Adipose tissue (tissue), 3 donors: ENCODE results near the gene CACNA1C. TPM values are rescaled to one million over a fixed set of nuclear protein-coding genes. Genes with fewer than 3 reads are reported as not detected.

Experiments
- H3K27ac ChIP-seq: one replicate; pipeline ENCODE4 v1.5.1; 2013; ENCODE audit warnings: low read depth, low read length
- WGBS, 3 donors: extraction: QIAGEN DNeasy Blood & Tissue Kit; methylation state at CpG; one replicate each; pipeline ENCODE4 v1.1.7; 2013; 5-methylcytosine and 5-hydroxymethylcytosine counted together
- polyA plus RNA-seq, 3 donors: library from polyadenylated mRNA; stranded (reverse); fragments of 200-250 nt; gene quantifications; one replicate each; pipeline ENCODE4 v1.2.3, GENCODE V29; 2013
- donor health status: healthy with polysubstance abuse.
- donor health status: Bipolar disorder and iron deficiency.
- donor health status: healthy.

The CACNA1C gene
- polyA plus RNA-seq, 3 donors = 0.72 to 8.1 (median 1.4) TPM

- H3K27ac ChIP-seq = no peak overlapping the region
- 76 to 92% (median 89%) methylated on average over 5 of the region's 5 CpGs for WGBS, 3 donors
These were observed 522.5 kb downstream of the CACNA1C start for GRCh38 chr12:2575245-2575644.

DNA sequence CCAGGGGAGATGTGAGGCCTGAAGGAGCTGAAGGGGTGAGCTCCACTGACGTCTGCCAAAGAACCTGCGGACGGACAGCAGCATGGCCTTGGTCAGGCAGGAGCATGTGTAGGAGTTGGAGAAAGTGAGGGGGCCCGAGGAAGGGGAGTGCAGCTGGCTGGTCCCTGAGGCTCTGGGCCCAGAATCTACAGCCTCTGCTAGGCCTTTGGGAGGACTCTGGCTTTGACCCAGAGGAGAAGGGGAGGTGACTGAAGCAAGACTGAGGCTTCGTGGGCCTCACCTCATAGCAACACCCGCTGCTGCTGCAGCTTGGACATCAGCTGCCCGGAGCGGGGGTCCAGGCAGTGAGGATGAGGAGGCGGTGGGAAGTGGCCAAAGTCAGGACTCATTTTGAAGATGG lies 525.4 kb downstream of the CACNA1C start:
- no peak overlapping the region for H3K27ac ChIP-seq
- 86 to 89% (median 88%) methylated on average over 9 of the region's 9 CpGs for WGBS, 3 donors

- 76 to 97% (median 94%) methylated on average over 6 of the region's 6 CpGs for WGBS, 3 donors
- H3K27ac ChIP-seq = no peak overlapping the region
These were observed 526.0 kb downstream of the CACNA1C start for GRCh38 chr12:2578772-2579171.

DNA sequence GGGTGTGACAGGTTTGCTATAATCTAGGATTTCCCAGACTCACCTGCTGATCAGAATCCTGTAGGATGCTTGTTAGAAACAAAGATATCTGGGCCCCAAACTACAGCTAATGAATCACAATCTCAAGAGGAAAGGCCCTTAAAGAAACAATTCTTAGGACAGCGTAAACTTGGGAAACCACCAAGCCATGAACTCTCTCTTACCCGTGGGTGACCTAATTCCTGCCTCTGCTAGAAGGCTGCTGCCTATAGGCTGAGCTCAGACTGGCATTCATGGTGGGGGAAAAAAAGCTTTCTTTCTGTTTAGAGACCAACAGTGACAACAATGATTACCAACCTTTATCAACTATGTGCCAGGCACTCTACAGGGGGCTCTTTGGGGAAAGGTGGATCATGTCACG lies 528.0 kb downstream of the CACNA1C start:
- no peak overlapping the region for H3K27ac ChIP-seq
- 43 to 64% (median 49%) methylated on average over 3 of the region's 3 CpGs for WGBS, 3 donors

DNA sequence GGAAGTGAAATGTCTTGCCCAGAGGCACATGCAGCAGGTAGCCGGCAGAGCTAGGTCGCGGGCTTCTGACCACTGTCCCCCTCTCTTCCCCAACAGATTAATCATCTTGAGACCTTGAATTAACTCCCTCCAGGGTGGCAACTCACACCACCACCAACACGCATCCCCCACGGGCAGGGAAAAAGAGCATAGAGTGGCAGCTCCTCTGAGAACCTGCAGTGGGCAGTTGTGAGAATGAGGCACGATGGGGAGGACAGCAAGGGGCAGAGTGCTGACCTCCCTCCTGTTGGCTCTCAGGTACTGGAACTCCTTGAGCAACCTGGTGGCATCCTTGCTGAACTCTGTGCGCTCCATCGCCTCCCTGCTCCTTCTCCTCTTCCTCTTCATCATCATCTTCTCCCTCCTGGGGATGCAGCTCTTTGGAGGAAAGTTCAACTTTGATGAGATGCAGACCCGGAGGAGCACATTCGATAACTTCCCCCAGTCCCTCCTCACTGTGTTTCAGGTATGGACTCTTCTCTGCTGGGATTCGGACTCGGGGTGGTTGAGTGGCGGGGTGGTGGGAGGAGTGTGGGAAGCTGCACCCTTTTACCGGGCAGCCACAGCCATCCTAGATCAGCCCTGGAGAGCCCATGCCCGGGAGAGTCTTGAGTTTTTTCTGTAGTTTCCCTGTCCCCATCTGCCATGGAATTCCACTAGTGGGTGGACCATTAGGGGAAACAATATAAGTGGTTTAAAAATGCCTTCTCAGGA lies 528.7 kb downstream of the CACNA1C start:
- 69 to 91% (median 87%) methylated on average over 15 of the region's 15 CpGs for WGBS, 3 donors
- no peak overlapping the region for H3K27ac ChIP-seq

DNA sequence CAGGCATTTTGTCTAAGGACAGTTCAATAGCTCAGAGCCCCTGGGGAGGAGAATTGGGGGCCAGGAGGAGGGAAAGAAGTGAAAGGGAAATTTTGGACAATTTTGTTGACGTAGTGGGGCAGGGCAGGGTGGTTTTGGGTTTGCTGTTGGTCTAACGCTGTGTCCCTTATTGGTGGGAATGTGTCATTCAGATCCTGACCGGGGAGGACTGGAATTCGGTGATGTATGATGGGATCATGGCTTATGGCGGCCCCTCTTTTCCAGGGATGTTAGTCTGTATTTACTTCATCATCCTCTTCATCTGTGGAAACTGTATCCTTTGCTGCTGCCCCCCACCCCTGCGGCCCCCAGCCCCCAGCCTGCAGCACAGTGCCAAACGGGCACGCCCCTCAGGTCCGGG lies 529.8 kb downstream of the CACNA1C start:
- WGBS, 3 donors = 54 to 63% (median 57%) methylated on average over 9 of the region's 9 CpGs
- H3K27ac ChIP-seq = no peak overlapping the region

GRCh38 chr12:2583091-2583497 lies 530.3 kb downstream of the CACNA1C start:
- no peak overlapping the region for H3K27ac ChIP-seq

DNA sequence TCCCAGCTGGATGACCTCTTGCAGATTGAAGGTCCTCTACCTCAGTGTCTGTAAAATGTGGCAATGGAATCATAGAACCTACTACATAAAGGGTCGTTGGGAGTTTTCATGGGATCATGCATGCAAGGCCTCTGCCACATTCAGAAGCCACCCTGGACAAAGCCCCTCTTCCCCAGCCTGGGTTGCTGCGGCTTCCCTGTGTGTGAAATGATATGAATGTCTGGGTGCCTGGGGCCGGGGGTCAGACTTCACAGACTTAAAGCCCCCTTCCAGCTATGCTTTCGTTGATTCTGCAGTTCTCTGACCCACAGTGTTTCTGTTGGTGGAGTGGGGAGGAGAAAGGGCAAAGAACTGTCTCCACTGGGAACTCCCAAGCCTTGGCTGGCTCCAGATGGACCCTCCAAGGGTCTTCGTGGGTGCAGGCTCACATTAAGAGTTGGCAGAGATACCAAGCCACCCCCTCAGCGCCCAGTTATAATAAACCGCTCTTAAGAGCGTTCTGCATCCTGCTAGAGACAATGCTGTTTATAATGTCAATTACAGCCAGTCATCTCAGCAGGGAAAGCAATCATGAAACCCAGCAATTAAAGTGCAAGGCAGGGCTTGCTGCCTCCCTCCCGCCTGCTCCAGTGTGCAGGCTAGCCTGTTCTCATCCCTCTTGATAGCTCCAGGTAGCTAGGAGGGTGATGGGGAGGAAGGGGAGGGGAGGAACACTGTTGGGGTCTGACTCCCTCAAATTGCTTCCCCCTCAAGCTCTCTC lies 531.0 kb downstream of the CACNA1C start:
- no peak overlapping the region for H3K27ac ChIP-seq
- WGBS, 3 donors = 63 to 78% (median 74%) methylated on average over 9 of the region's 9 CpGs

More at GRCh38 chr12:2583091-2583497, 530.3 kb downstream of the CACNA1C start:
- 3 to 4% (median 3%) methylated on average over 33 of the region's 33 CpGs for WGBS, 3 donors

DNA sequence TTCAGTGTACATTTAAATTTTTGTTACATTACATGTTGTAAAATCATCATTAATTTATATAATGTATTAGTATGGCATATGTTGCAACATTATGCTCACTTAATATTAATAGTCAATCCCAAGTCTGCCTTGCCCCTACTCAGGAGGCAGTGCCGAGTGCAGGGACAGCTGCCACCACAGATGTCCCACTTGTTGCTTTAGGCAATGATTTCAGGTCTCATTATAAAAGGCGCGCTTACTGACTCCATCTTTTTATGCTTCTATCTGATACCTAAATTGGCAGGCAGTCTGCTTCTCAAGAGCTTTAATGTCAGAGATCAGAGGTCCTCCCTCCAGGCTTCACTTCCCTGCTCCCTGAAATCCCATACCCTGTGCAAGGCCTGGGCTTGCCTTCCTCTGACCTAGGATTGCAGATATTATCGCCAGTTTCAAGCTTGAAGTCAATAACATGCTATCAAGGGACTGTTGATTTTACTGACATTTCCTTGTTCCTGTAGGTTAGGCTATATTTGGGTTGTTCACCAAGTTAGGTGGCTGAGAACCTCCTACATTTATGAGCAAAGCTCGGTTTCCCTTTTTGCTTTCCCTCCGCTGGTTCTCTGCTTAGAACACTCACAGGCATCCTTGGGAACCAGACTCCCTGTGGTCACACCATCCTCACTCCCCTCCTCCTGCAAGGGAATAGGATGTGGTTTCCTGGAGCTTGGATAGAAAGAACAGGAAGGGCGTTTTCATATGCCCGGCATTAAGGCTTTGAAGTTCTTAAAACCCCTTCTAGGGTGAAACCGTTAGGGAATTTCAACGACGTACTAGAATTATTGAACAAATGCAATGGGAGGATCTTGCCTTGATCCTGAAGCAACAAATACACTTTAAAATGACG lies 533.6 kb downstream of the CACNA1C start:
- H3K27ac ChIP-seq = no peak overlapping the region
- WGBS, 3 donors = 51 to 70% (median 59%) methylated on average over 12 of the region's 12 CpGs

GRCh38 chr12:2588345-2588744 lies 535.6 kb downstream of the CACNA1C start:
- 79 to 94% (median 91%) methylated on average over 7 of the region's 7 CpGs for WGBS, 3 donors
- H3K27ac ChIP-seq = no peak overlapping the region

- 88 to 95% (median 92%) methylated on average over 11 of the region's 11 CpGs for WGBS, 3 donors
- H3K27ac ChIP-seq = no peak overlapping the region
These were observed 536.6 kb downstream of the CACNA1C start for GRCh38 chr12:2589381-2589780.

DNA sequence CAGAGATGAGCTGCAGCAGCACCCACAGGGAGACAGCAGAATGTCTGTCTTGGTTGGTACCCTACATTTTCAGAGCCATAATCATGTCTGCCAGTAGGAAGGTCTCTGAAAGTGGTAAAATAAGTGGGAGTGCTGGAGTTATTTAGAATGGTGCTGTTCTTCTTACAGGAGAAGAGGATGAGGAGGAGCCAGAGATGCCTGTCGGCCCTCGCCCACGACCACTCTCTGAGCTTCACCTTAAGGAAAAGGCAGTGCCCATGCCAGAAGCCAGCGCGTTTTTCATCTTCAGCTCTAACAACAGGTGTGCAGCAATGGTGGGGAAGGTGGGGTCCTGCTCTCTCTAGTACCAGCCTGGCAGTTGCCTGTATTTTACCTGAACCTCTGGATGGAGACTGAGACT lies 540.3 kb downstream of the CACNA1C start:
- no peak overlapping the region for H3K27ac ChIP-seq
- WGBS, 3 donors = 91 to 98% (median 96%) methylated on average over 5 of the region's 5 CpGs

GRCh38 chr12:2596441-2596840 lies 543.7 kb downstream of the CACNA1C start:
- WGBS, 3 donors = 90 to 95% (median 94%) methylated on average over 6 of the region's 6 CpGs
- no peak overlapping the region for H3K27ac ChIP-seq

DNA sequence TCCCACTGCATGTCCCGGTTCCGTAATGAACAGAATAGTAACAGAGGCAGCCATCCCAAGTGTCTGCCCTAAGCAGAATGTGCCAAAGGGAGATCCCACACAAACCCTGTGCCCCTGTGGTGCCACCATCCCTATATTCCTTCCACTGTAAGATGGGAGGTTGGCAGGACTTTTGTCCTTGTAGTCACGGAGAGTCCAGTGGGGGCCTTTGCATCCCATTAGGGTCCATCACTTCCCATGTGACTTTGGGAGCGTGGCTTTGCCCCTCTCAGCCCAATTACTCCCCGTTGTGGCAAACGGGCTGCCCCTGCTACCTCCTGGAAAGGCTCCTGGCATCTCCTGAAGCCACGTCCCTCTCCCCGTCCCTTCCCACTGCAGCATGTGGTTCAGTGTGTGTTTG lies 552.5 kb downstream of the CACNA1C start:
- WGBS, 3 donors = 79 to 94% (median 91%) methylated on average over 8 of the region's 8 CpGs
- H3K27ac ChIP-seq = no peak overlapping the region

- 68 to 91% (median 88%) methylated on average over 17 of the region's 17 CpGs for WGBS, 3 donors
These were observed 553.6 kb downstream of the CACNA1C start for GRCh38 chr12:2606186-2606910.

DNA sequence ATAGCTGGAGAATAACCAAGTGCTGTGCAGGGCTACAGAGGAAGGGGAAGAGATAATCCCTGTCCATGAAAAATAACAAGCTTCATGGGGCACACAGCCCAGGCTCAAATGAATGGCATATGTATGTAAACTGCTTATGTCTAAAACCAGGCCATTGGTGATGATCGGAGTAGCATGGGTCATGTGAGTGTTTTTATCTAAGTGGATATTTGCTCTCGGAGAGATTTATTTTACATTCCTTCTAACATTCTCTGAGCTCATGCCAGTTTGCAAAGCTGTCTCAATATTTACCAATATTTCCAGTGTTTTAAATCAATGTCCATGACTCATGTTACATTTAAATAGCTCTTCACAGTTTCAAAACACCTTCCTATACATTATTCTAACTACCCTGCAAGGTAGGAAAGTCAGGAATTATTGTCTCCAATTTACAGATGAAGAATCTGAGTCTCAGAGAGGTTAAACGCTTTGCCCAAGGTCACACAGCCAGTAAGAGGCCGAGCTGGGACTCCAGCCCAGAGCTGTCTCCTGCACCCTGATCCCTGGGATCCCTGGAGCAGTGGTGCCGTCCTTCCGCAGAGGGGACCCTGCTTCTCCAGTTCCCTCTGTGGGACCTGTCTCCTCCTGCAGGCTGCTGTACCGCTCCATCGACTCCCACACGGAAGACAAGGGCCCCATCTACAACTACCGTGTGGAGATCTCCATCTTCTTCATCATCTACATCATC lies 555.3 kb downstream of the CACNA1C start:
- 61 to 92% (median 83%) methylated on average over 10 of the region's 10 CpGs for WGBS, 3 donors

More at GRCh38 chr12:2606186-2606910, 553.6 kb downstream of the CACNA1C start:
- no peak overlapping the region for H3K27ac ChIP-seq

DNA sequence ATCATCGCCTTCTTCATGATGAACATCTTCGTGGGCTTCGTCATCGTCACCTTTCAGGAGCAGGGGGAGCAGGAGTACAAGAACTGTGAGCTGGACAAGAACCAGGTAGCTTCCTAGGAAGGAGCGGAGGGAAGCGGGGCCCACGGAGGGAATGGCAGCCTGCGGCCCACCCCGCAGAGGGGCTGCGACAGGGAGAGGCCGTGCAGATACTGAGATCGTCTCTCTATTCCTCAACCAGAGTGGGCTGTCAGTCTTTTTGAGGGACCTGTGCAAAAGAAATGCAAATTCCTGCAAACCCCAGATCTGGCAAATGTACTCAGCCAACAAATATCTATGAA lies 555.8 kb downstream of the CACNA1C start:
- H3K27ac ChIP-seq = no peak overlapping the region
- WGBS, 3 donors = 86 to 92% (median 92%) methylated on average over 12 of the region's 12 CpGs

More for the DNA sequence above, 555.3 kb downstream of the CACNA1C start:
- no peak overlapping the region for H3K27ac ChIP-seq

- 44 to 73% (median 55%) methylated on average over 12 of the region's 12 CpGs for WGBS, 3 donors
- H3K27ac ChIP-seq = no peak overlapping the region
These were observed 556.2 kb downstream of the CACNA1C start for GRCh38 chr12:2609020-2609419.
